HepG2 (cell line): Measurements from ENCODE around the gene RGS14. TPM values are rescaled to one million over a fixed set of nuclear protein-coding genes. Genes with fewer than 3 reads are reported as not detected.

ENCODE experiments used
- ATAC-seq: fragments of 200-7000 bp; cut with Tn5 transposase; 3 replicates; pipeline ENCODE4 v1.9.1; 2020; ENCODE audit warnings: mild to moderate bottlenecking, moderate library complexity
- BruUV-seq: library from RNA; stranded (reverse); fragments of 400-500 nt; replicated peaks from 2 replicates; lab custom pipeline; 2021; lab: Mats Ljungman, UMichigan
- CTCF ChIA-PET: fragments of 300-600 bp; formaldehyde crosslinking; extraction: SDS; loops from one replicate; lab custom pipeline; 2021; ENCODE audit warnings: low total read pairs, inconsistent platforms, low intra/inter-chr PET ratio; lab: Yijun Ruan, JAX
- POLR2A ChIA-PET: fragments of 350-600 bp; sonication (Branson Sonifier 250); formaldehyde crosslinking; loops from one replicate; lab custom pipeline; 2020; ENCODE audit warnings: antibody characterized with exemption, inconsistent platforms; lab: Yijun Ruan, JAX
- DNase-seq: peaks from one replicate; pipeline ENCODE4 v3.0.0-alpha.2; 2015; ENCODE audit warnings: low spot score
- FAIRE-seq: peaks from 3 replicates; lab custom pipeline; 2011; peaks lifted over from hg19 to GRCh38; lab: Jason Lieb, UNC
- H2AFZ ChIP-seq: one replicate; pipeline ENCODE4 v1.6.1; 2011; ENCODE audit warnings: low read length, inconsistent platforms
- H3K27ac ChIP-seq: fragments of 300-600 bp; 3 replicates; pipeline ENCODE4 v1.8.0; 2011; ENCODE audit warnings: mixed run types, mild to moderate bottlenecking, mixed read lengths, low read length, inconsistent platforms; ENCODE audit not compliant: insufficient read depth; ENCODE audit errors: extremely low read length
- H3K27me3 ChIP-seq, 2 experiments: fragments of 200-600 bp in 1 of 2; 2 replicates in 1 of 2; 3 replicates in 1 of 2; pipeline versions ENCODE4 v1.6.0 to v1.8.0; 2011; ENCODE audit warnings: low read length in 2 of 2, mild to moderate bottlenecking in 2 of 2, moderate library complexity in 2 of 2, inconsistent platforms in 1 of 2; ENCODE audit not compliant: insufficient read depth in 2 of 2, control insufficient read depth in 1 of 2
- H3K36me3 ChIP-seq, 2 experiments: fragments of 200-600 bp in 1 of 2; replicated peaks in 1 of 2; 2 replicates in 1 of 2; 3 replicates in 1 of 2; pipeline versions ENCODE4 v1.5.1 to v1.8.0; 2011; ENCODE audit warnings: low read length in 2 of 2, inconsistent platforms in 1 of 2; ENCODE audit not compliant: insufficient read depth in 2 of 2, control insufficient read depth in 1 of 2
- H3K4me1 ChIP-seq: 2 replicates; pipeline ENCODE4 v1.5.1; 2012; ENCODE audit warnings: low read length, inconsistent platforms; ENCODE audit not compliant: insufficient read depth
- H3K4me2 ChIP-seq: 2 replicates; pipeline ENCODE4 v1.6.0; 2011; ENCODE audit warnings: low read depth, low read length, inconsistent platforms
- H3K4me3 ChIP-seq, 3 experiments: fragments of 200-600 bp in 1 of 3; sonication (generic), shearing (Covaris generic) in 1 of 3; replicated peaks in 1 of 3; 2 replicates each; pipeline ENCODE4 v1.5.1; 2011 to 2016; ENCODE audit warnings: low read length in 3 of 3, inconsistent platforms in 2 of 3, low read depth in 2 of 3, mild to moderate bottlenecking in 2 of 3, control low read depth in 1 of 3, mixed read lengths in 1 of 3; ENCODE audit not compliant: insufficient read depth in 1 of 3
- H3K79me2 ChIP-seq: one replicate; pipeline ENCODE4 v1.6.1; 2011; ENCODE audit warnings: low read length, inconsistent platforms; ENCODE audit not compliant: insufficient read depth
- H3K9ac ChIP-seq: 2 replicates; pipeline ENCODE4 v1.6.0; 2011; ENCODE audit warnings: mild to moderate bottlenecking, low read depth, low read length, inconsistent platforms; ENCODE audit not compliant: insufficient read depth
- H3K9me3 ChIP-seq: 2 replicates; pipeline ENCODE4 v1.5.1; 2012; ENCODE audit warnings: mild to moderate bottlenecking, low read length
- H4K20me1 ChIP-seq: 2 replicates; pipeline ENCODE4 v1.6.0; 2011; ENCODE audit warnings: inconsistent platforms, mild to moderate bottlenecking, low read length, moderate library complexity; ENCODE audit not compliant: insufficient read depth
- AGO2 ChIP-seq: fragments of 200-400 bp; formaldehyde crosslinking; optimal IDR thresholded peaks from 2 replicates; pipeline ENCODE3; 2017; ENCODE audit warnings: mild to moderate bottlenecking, low read depth, low read length, moderate library complexity
- HDAC1 ChIP-seq: sonication (generic); formaldehyde crosslinking; IDR thresholded peaks from 2 replicates; pipeline ENCODE4 v1.5.1; 2020; ENCODE audit warnings: mild to moderate bottlenecking, missing genetic modification reagents
- HNRNPH1 ChIP-seq: fragments of 200-400 bp; formaldehyde crosslinking; optimal IDR thresholded peaks from 2 replicates; pipeline ENCODE3; 2017; ENCODE audit warnings: mild to moderate bottlenecking, low read depth, low read length
- KDM1A ChIP-seq: IDR thresholded peaks from 2 replicates; pipeline ENCODE4 v1.6.1; 2016; ENCODE audit warnings: missing compliant biosample characterization
- SAFB2 ChIP-seq: sonication (generic); formaldehyde crosslinking; IDR thresholded peaks from 2 replicates; pipeline ENCODE4 v1.5.1; 2020; ENCODE audit warnings: missing genetic modification reagents, low read depth, mild to moderate bottlenecking, borderline replicate concordance
- TRIM24 ChIP-seq: sonication (generic); formaldehyde crosslinking; IDR thresholded peaks from 2 replicates; pipeline ENCODE4 v1.8.0; 2022; ENCODE audit warnings: mild to moderate bottlenecking, missing genetic modification reagents
- ZHX1 ChIP-seq: sonication (generic); formaldehyde crosslinking; IDR thresholded peaks from 2 replicates; pipeline ENCODE4 v1.8.1; 2022; ENCODE audit warnings: low read depth, mild to moderate bottlenecking, missing genetic modification reagents
- ZNF577 ChIP-seq: sonication (generic); formaldehyde crosslinking; IDR thresholded peaks from 2 replicates; pipeline ENCODE4 v1.4.0; 2020; ENCODE audit warnings: mild to moderate bottlenecking, low read depth, missing genetic modification reagents, borderline replicate concordance
- ZNF615 ChIP-seq: sonication (generic); formaldehyde crosslinking; IDR thresholded peaks from 2 replicates; pipeline ENCODE4 v1.5.0; 2020; ENCODE audit warnings: mild to moderate bottlenecking, missing genetic modification reagents, borderline replicate concordance
- ZNF749 ChIP-seq: sonication (generic); formaldehyde crosslinking; IDR thresholded peaks from 2 replicates; pipeline ENCODE4 v1.8.0; 2022; ENCODE audit warnings: mild to moderate bottlenecking, missing genetic modification reagents, moderate library complexity, borderline replicate concordance
- ZNF75D ChIP-seq: sonication (generic); formaldehyde crosslinking; IDR thresholded peaks from 2 replicates; pipeline ENCODE4 v1.8.1; 2023; ENCODE audit warnings: missing genetic modification reagents, mild to moderate bottlenecking, borderline replicate concordance
- ZNF878 ChIP-seq: sonication (generic); formaldehyde crosslinking; IDR thresholded peaks from 2 replicates; pipeline ENCODE4 v1.8.1; 2023; ENCODE audit warnings: mild to moderate bottlenecking, missing genetic modification reagents, moderate library complexity
- ZNF879 ChIP-seq: sonication (generic); formaldehyde crosslinking; IDR thresholded peaks from 2 replicates; pipeline ENCODE4 v1.8.1; 2023; ENCODE audit warnings: missing genetic modification reagents
- WGBS: methylation state at CpG from one replicate; pipeline ENCODE4 v1.1.6; 2017; ENCODE audit warnings: low lambda C conversion rate; 5-methylcytosine and 5-hydroxymethylcytosine counted together
- in situ Hi-C: cut with HindIII; loops from 2 replicates; pipeline ENCODE4 v1.10.0; 2017; ENCODE audit warnings: low pct_unique_long_range_greater_than_20kb; ENCODE audit not compliant: extremely low pct_ligation_motif_present
- intact Hi-C: fragments of 100-400 bp; cut with micrococcal nuclease; formaldehyde crosslinking; loops from one replicate; pipeline ENCODE4 v1.10.0; 2022; ENCODE audit not compliant: unreplicated experiment
- polyA plus RNA-seq, 8 experiments: library from polyadenylated mRNA; depleted of rRNA in 3 of 8; stranded (reverse) in 7 of 8; unstranded in 1 of 8; fragments of >200 nt; fragmentation: Illumina TruSeq in 4 of 8; extraction: Trizol in 4 of 8; gene quantifications; 2 replicates each; pipeline versions ENCODE4 v1.2.1 to v1.2.3, GENCODE V29; 2011 to 2016; ENCODE audit warnings: low read depth in 4 of 8, missing spikeins in 1 of 8, mixed read lengths in 1 of 8; ENCODE audit not compliant: insufficient read depth in 1 of 8
- total RNA-seq, 5 experiments: library from RNA; depleted of rRNA; stranded (reverse); fragments of >200 nt; fragmentation: Illumina TruSeq; extraction: Trizol; gene quantifications; 2 replicates each; pipeline ENCODE4 v1.2.3, GENCODE V29; 2016; ENCODE audit warnings: low read depth in 1 of 5

The RGS14 gene
- total and polyA plus RNA-seq, 2 of the 13 experiments (the other 11 are each of a cell fraction or from before 2014, with no cell fraction given), result 11.1 to 17.2 TPM

DNA sequence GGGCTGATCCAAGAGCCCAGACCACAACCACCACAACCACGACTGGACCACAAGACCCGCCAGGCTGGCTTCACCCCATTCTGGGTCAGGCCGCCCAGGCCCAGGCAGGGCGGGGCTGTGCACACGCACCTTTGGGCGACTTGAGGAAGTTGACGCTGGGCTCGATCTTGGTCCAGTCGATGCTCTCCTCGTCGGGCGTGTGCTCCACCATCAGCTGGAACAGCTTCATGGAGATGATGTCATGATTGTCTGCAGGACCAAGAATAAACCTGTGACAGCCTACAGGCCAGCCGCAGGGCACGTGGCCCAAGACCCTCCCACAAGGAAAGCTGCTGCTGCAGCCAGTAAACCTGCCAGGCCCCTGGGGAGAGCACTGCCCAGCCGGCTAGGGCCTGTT is 23.6 kb upstream of the RGS14 start (continued):
- TF ChIP-seq SAFB2, result no peak
- TF ChIP-seq KDM1A (CRISPR knock-in tag), result no peak
- TF ChIP-seq ZNF879 (CRISPR knock-in tag), result no peak
- peak; percentile 59 for TF ChIP-seq AGO2
- no peak for TF ChIP-seq HNRNPH1
- no peak for TF ChIP-seq ZNF577 (CRISPR knock-in tag)
- no peak for TF ChIP-seq ZNF749
- no peak for TF ChIP-seq HDAC1 (CRISPR knock-in tag)
- TF ChIP-seq, all 625 proteins: peak for 3

GRCh38 chr5:177334781-177335700 is 22.7 kb upstream of the RGS14 start:
- ChIA-PET POLR2A (interaction anchor here (1.1 kb wide), 1 partner anchor 248 kb away, joined by 3 read pairs; the partner anchor contains the start of gene FGFR4), CTCF (interaction anchor here (1.2 to 2.9 kb wide), 2 partner anchors 17 to 22 kb away, joined by 3 to 38 read pairs; no protein-coding TSS in a partner anchor)
- in situ Hi-C loops (no loop called here), intact Hi-C loops (no loop called here)
- WGBS, result 97% methylated on average over 18 of the region's 21 CpGs
- Histone ChIP-seq H3K4me1 (no peaks in the 10 kb centered on the region), H3K27me3 (no peaks in the 10 kb centered on the region)
- DNase-seq, result no peak
- TF ChIP-seq ZNF878 (CRISPR knock-in tag) (no peak), ZNF75D (no peak), TRIM24 (CRISPR knock-in tag) (no peak), ZHX1 (no peak), ZNF615 (CRISPR knock-in tag) (no peak)
- TF ChIP-seq, all 625 proteins: peak for 0
- H3K27ac ChIP-seq, result no peak overlapping the region
- no peak overlapping the region for H2AFZ ChIP-seq
- no TSS peak for BruUV-seq
- H3K9ac ChIP-seq, result no peak overlapping the region
- FAIRE-seq, result no peak
- 0 out of 2 replicates have a peak, but pooled peaks cover 3% of the 10 kb centered on the region for H4K20me1 ChIP-seq
- no peak overlapping the region for H3K4me3 ChIP-seq
- H3K36me3 ChIP-seq, result peaks cover 44 to 92% of the 10 kb centered on the region in 2 experiments
- no peaks in the 10 kb centered on the region for H3K9me3 ChIP-seq
- H3K79me2 ChIP-seq, result peaks cover 4% of the 10 kb centered on the region
- ATAC-seq, result no peak
- H3K4me2 ChIP-seq, result no peak overlapping the region
